Right atrium auricular region (tissue), 2 donors: ENCODE results near the gene DTX1. TPM values are rescaled to one million over a fixed set of nuclear protein-coding genes. Genes with fewer than 3 reads are reported as not detected.
A peak's percentile ranks its signal among the peaks of the same experiment; 100 is the strongest.

Experiments used
- DNase-seq: peaks from one replicate; pipeline ENCODE4 v3.0.0-alpha.2; 2019; ENCODE audit warnings: low spot score
- H3K27ac ChIP-seq, 2 donors: fragments of 200-600 bp; sonication (generic); 1 replicate in 1 of 2; 2 replicates in 1 of 2; pipeline ENCODE4 v1.5.1; 2016 to 2019
- H3K27me3 ChIP-seq, 2 donors: fragments of 200-600 bp; sonication (generic); one replicate each; pipeline versions ENCODE4 v1.5.1 to v1.6.0; 2017 to 2019
- H3K36me3 ChIP-seq: fragments of 200-600 bp; sonication (generic); one replicate; pipeline ENCODE4 v1.5.1; 2016
- H3K4me1 ChIP-seq, 2 donors: fragments of 200-600 bp; sonication (generic); one replicate each; pipeline versions ENCODE4 v1.5.1 to v1.6.0; 2017 to 2019
- H3K4me3 ChIP-seq, 2 donors: fragments of 200-600 bp; sonication (generic); 1 replicate in 1 of 2; 2 replicates in 1 of 2; pipeline ENCODE4 v1.5.1; 2017 to 2019; ENCODE audit warnings: mild to moderate bottlenecking in 1 of 2, moderate library complexity in 1 of 2
- H3K9me3 ChIP-seq, 2 donors: fragments of 200-600 bp; sonication (generic); one replicate each; pipeline ENCODE4 v1.5.1; 2019
- total RNA-seq, 2 donors: library from RNA; depleted of rRNA; stranded (reverse); fragments of >200 nt; gene quantifications; one replicate each; pipeline ENCODE4 v1.1.0, GENCODE V29; 2016
- TF ChIP-seq, protein P1 (sequence below), 2 donors: fragments of 200-600 bp; sonication (generic); IDR thresholded peaks; one replicate each; pipeline ENCODE4 v1.5.1; 2019; ENCODE audit warnings: antibody characterized with exemption in 2 of 2

DTX1 gene
- total RNA-seq, 2 donors from 2014 or later, result 1.2 to 4.0 TPM

GRCh38 chr12:113069751-113070116 lies 13.2 kb downstream of the DTX1 start:
- Histone ChIP-seq H3K36me3 (no peaks in the 10 kb centered on the region), H3K27ac (peak overlapping the region in 1 of 2 donors; percentile 13), H3K9me3 (no peaks in the 10 kb centered on the region), H3K4me1 (no peaks in the 10 kb centered on the region), H3K27me3 (no peaks in the 10 kb centered on the region), H3K4me3 (no peak overlapping the region)
- TF ChIP-seq, protein P1, sequence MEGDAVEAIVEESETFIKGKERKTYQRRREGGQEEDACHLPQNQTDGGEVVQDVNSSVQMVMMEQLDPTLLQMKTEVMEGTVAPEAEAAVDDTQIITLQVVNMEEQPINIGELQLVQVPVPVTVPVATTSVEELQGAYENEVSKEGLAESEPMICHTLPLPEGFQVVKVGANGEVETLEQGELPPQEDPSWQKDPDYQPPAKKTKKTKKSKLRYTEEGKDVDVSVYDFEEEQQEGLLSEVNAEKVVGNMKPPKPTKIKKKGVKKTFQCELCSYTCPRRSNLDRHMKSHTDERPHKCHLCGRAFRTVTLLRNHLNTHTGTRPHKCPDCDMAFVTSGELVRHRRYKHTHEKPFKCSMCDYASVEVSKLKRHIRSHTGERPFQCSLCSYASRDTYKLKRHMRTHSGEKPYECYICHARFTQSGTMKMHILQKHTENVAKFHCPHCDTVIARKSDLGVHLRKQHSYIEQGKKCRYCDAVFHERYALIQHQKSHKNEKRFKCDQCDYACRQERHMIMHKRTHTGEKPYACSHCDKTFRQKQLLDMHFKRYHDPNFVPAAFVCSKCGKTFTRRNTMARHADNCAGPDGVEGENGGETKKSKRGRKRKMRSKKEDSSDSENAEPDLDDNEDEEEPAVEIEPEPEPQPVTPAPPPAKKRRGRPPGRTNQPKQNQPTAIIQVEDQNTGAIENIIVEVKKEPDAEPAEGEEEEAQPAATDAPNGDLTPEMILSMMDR (IDR thresholded peaks at IDR 0.05), result no peak
- DNase-seq, result no peak

- H3K4me1 ChIP-seq, result no peaks in the 10 kb centered on the region
- H3K9me3 ChIP-seq, result no peaks in the 10 kb centered on the region
- no peak overlapping the region for H3K4me3 ChIP-seq
- peak overlapping the region in 1 of 2 donors; percentile 13 for H3K27ac ChIP-seq
- no peaks in the 10 kb centered on the region for H3K36me3 ChIP-seq
- TF ChIP-seq, protein P1 (IDR thresholded peaks at IDR 0.05), result no peak
- no peak for DNase-seq
- no peaks in the 10 kb centered on the region for H3K27me3 ChIP-seq
Observed at GRCh38 chr12:113070117-113070906, 13.8 kb downstream of the DTX1 start.

DNA sequence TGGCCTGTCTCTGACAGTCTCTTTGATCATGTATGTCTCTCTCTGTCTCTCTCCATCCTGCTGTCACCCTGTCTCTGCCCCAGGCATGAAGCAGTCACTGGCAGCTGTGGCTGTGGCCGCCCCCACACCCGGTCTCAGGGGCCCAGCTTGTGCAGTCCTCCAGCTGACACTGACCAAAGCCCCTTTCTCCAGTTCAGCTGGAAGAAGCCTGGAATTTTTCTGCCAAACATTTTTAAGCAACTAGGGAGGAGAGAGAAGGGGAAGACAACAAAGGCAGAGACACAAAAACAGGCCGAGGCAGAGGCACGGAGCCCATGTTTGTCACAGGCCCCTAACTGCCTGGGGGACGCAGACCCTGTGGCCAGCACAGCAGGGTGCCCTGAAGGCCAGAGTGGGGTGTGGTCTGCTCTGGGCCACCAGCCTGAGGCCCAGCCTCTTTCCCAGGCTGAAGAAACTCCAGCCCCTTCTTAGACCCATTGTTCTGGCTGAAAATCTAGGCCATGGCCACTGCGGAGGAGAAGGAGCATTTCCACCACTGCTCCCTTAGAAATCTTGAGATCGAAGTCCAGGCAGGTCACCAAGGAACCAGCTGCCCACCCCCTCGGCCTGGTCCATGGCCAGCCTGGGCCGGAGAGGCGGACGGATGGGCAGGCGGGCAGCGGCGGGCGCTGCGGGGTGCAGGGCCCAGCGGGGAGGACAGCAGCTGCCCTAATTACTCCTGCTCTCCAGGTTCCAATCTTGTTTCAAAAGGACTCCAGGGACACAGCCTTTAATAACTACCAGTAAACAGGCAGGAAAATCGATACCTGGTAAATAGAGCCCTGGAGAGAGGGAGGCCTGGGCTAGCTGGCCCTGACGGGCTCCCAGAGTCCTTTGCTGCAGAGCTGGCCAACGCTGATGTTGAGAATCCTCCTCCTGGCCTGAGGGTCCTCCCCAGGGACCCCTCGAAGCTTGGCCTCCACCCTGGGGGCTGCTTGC lies 14.9 kb downstream of the DTX1 start:
- TF ChIP-seq, protein P1 (IDR thresholded peaks at IDR 0.05), result no peak
- DNase-seq, result no peak

GRCh38 chr12:113072136-113072535 lies 15.6 kb downstream of the DTX1 start:
- no peak for DNase-seq
- no peaks in the 10 kb centered on the region for H3K36me3 ChIP-seq
- no peaks in the 10 kb centered on the region for H3K9me3 ChIP-seq
- no peak overlapping the region for H3K4me3 ChIP-seq
- no peaks in the 10 kb centered on the region for H3K27me3 ChIP-seq
- TF ChIP-seq, protein P1 (IDR thresholded peaks at IDR 0.05), result no peak
- peak overlapping the region in 1 of 2 donors; percentile 45 for H3K27ac ChIP-seq
- no peaks in the 10 kb centered on the region for H3K4me1 ChIP-seq

More for the DNA sequence above, 14.9 kb downstream of the DTX1 start:
- no peaks in the 10 kb centered on the region for H3K27me3 ChIP-seq
- H3K4me1 ChIP-seq, result no peaks in the 10 kb centered on the region
- H3K36me3 ChIP-seq, result no peaks in the 10 kb centered on the region
- H3K9me3 ChIP-seq, result no peaks in the 10 kb centered on the region
- H3K27ac ChIP-seq, result peak overlapping the region; percentile 45 to 48
- H3K4me3 ChIP-seq, result no peak overlapping the region

DNA sequence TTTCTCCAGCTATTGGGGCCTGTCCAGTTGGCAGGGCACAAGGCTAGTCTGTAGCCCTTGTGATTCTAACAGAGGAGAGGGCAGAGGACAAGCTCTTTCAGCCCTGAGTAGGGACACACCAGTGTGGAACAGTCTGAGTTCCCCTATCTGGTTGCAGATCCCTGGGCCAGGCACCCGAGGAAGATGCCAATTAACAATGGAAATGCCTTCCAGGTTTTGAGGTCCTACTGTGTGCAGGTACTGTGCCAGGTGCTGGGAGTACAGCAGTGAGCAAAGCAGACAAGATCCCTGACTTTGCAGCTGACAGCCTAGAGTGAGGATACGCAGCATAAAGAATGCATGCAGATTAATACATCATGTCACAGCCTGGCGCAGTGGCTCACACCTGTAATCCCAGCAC lies 17.1 kb downstream of the DTX1 start:
- TF ChIP-seq, protein P1 (IDR thresholded peaks at IDR 0.05), result no peak
- DNase-seq, result no peak
- Histone ChIP-seq H3K27me3 (no peaks in the 10 kb centered on the region), H3K4me1 (no peaks in the 10 kb centered on the region), H3K36me3 (no peaks in the 10 kb centered on the region), H3K27ac (no peak overlapping the region), H3K4me3 (no peak overlapping the region), H3K9me3 (no peaks in the 10 kb centered on the region)
